SKM-1 (cell line): Measurements from ENCODE around the gene TMEM174.
"Not testable (repeated sequence)": the region's sequence is repeated elsewhere in the genome, so short reads cannot be mapped to it uniquely, and the experiment has no call there.

Experiments used
- DNase-seq: peaks from one replicate; lab custom pipeline; 2025; ENCODE audit not compliant: unreplicated experiment; lab: John Stamatoyannopoulos, UW

TMEM174 gene

DNA sequence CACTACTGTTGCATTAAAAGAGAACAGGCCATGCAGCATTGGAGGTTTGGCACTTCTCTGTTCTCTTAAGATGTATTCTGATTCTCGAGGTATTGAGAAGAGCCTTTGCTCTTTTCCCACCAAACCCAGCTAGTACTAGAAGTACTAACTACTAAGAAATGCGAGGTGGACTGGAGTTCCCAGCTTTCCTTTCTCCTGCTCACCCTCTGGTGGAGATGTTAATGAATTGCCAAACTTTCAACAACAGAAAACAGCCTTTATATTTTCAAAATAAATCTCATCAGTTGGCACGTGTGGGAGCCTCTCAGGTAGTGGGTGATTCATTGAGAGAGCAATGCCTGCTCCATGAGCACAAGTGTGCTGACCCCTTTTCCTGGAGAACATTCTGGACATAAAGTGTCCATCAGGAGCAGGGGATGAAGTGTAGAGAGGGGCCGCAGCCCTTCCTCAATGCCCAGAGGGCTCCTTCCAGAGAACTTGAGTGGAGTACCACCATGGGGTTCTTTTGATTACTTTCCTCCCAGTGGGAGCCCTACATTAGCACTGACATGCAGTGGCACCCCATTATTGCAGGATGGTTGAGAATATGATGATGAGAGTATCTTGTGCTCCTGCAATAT is 45.7 kb downstream of the TMEM174 start:
- DNase-seq = no peak

GRCh38 chr5:73219336-73219735 is 46.3 kb downstream of the TMEM174 start:
- not testable (repeated sequence) for DNase-seq

GRCh38 chr5:73221161-73221560 is 48.2 kb downstream of the TMEM174 start:
- no peak for DNase-seq

DNA sequence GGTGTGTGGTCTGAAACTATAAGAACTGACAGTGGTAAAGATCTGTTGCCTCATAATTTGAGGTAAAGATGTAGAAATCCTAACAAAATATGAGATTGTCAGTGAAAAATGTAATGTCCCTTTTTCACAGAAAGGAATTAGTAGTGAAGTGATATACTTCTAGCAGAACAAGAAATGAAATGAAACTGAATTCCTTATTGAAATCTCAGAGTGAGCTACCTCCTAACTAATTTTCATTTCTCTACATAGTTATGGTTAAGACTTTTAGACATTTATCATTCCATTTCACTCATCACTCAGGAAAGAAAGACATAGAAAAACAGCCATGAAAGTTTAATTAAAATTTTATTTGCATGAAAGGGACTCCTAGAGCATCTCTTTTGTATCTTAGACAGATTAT is 48.7 kb downstream of the TMEM174 start:
- no peak for DNase-seq

- DNase-seq = no peak
These were observed 49.2 kb downstream of the TMEM174 start for GRCh38 chr5:73222173-73222572.
